HG03575 (cell line): ENCODE results near the gene FKBP1C.
"Not testable (repeated sequence)": the region's sequence is repeated elsewhere in the genome, so short reads cannot be mapped to it uniquely, and the experiment has no call there.

ENCODE experiments used
- ATAC-seq: cut with Tn5 transposase; IDR thresholded peaks from one replicate; pipeline ENCODE4 v1.9.1; 2021; ENCODE audit not compliant: unreplicated experiment, insufficient number of reproducible peaks, low FRiP score; ENCODE audit errors: extremely low read depth

The FKBP1C gene

DNA sequence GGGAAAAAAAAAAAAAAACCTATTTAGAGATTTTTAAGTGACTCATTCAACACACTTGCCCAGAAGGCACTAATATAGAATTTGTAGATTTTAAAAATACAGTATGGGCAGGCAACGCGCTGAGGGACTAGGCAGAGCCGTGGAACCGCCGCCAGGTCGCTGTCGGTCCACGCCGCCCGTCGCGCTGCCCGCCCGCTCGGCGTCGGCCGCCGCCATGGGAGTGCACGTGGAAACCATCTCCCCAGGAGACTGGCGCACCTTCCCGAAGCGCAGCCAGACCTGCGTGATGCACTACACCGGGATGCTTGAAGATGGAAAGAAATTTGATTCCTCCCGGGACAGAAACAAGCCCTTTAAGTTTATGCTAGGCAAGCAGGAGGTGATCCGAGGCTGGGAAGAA is at the start of gene FKBP1C:
FKBP1C (plus strand) TSS at position 127 of the 400 bp plus-strand sequence.
- ATAC-seq = not testable (repeated sequence)

DNA sequence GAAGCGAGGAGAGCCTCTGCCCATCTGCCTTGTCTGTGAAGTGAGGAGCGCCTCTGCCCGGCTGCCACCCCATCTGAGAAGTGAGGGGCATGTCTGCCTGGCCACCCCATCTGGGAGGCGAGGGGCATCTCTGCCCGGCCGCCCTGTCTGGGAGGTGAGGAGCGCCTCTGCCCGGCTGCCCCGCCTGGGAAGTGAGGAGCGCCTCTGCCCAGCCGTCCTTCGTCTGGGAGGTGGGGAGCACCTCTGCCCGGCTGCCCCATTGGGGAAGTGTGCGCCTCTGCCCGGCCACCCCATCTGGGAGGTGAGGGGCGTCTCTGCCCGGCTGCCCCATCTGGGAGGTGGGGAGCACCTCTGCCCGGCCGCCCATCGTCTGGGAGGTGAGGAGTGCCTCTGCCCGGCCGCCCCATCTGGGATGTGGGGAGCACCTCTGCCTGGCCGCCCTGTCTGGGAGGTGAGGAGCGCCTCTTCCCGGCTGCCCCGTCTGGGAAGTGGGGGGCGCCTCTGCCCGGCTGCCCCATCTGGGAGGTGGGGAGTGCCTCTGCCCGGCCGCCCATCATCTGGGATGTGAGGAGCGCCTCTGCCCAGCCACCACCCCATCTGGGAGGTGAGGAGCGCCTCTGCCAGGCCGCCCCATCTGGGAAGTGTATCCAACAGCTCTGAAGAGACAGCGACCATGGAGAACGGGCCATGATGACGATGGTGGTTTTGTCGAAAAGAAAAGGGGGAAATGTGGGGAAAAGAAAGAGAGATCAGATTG is 47.0 kb upstream of the FKBP1C start:
- not testable (repeated sequence) for ATAC-seq

DNA sequence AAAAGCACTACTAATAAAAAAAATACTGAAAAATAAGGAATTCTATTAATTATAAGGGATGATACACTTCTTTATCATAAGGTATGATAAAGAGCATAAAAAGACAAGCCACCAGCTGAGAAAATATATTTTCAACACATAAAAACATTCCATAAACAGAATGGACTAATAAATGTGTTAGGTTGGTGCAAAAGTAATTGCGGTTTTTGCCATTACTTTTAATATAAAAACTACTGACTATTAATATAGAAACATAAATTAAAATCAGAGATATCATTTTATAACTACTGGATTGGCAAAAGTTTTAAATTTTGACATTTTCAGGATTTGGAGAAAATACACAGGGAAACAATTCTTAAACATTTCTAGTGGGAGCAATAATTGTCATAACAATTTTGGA is 37.1 kb upstream of the FKBP1C start:
- ATAC-seq = no peak

DNA sequence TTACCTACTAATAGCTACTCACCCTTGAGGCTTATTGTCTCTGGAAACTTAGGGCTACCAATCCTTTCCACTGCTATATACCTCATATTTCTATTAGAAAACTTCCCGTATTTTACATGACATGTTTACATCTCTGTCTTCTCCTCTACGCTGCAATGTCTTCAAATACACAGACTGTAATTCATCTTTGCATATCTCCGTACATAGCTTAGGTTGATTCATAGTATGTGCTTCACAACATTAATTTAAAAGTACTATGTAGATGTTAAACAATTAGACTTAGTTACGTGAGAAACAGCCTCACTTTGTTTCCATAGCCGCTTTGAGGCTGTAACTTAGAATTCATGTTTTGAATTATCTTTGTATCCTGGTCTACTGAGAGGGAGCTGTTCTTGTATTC is 35.1 kb upstream of the FKBP1C start:
- no peak for ATAC-seq

DNA sequence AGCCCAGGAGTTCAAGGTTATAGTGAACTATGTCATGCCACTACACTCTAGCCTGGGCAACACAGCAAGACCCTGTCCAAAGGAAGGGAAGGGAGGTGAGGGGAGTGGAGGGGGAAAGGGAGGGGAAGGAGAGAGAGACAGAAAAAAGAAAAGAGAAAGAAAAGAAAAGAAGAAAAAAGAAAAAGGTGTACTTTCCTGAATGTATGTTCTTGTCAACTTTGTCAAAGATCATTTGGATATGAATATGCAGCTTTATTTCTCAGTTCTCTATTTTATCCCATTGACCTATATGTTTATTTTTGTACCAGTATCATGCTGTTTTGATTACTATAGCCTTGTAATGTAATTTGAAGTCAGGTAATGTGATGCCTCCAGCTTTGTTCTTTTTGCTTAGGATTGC is 30.9 kb upstream of the FKBP1C start:
- no peak for ATAC-seq

DNA sequence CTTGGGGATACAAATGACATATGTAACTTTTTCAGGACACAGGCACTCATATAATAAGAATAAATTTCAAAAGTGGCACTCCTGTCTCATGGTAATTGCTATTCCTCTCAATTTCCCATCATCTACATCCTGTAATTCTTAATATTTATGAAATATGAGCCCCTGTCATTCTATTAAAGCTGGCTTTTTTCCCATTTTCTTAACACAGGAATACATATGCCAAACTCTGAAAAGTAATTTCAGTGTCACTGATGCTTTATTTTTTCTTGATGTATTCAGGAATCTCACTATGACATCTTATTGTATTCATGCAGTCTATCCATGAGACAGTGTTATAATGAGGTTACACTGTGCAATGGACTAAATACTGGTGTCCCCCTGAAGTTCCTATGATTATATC is 24.3 kb upstream of the FKBP1C start:
- no peak for ATAC-seq

DNA sequence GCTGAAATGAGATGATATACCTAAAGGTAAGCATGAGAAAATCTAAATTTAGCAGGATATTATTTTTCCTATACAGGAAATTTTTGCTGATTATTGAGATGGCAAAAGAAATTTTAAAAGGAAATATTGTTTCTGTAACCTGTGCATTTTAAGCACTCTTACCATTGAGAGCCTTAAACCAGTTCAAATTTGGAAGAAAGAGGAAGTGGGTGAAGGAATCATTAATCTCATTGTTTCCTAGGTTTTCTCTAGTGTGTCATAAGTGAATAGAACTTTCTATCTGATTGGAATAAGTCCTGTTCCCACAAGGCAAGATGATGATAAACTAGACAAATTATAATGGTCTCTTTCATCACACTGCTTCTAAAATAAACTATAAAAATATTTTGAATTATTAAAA is 22.4 kb upstream of the FKBP1C start:
- ATAC-seq = no peak

DNA sequence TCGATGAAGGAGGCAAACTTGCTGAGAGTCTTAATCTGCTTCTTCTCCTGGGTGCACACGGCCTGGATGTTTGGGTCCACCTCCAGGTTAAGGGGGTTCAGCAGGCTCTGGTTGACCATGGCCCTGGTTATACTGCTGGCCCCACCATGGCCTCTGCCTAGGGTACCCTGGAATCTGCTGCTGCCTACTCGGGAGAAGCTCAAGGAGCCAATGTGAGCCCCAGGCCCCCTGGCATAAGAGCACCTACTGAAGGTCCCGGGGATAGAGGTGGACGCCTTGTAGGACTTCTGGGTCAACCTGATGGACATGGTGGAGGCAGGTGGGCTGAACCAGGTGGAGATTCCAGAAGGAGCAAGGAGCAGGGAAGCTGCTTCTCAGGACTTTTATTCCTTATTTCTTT is 17.9 kb upstream of the FKBP1C start:
- ATAC-seq = no peak

DNA sequence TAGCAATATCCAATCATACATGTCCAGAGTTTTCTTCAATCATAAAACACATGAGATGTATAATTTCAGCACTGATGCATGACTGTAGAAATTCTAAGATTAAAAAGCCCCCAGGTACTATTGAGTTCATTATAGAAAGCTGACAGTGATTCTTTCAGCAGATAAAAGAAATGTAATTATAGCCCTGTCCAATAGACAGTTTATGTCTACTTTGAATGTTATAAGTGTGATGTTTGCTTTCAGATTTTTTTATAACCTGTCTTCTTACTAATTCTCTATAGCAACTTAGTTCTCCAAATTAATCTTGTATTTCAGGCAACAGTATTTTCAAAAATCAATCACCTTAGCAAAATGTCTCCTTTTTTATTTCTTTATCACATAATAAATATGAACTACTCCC is 13.5 kb upstream of the FKBP1C start:
- no peak for ATAC-seq

DNA sequence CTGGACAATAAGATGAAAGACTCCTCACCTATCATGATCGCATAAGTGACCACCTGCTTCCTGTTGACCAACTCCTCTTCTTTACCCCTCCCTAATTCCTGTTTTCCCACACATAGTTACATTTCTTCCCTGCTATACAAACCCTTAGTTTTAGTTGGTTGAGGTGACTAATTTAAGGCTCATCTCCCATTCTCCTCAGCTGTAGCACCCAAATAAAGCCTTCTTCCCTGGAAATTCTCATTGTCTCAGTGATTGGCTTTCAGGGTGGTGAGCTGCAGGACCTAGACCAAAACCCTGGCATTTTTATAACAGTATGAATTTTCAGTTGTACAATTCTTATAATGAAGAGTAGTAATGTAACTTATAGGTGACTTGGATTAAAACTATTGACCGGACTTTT is 2.1 kb downstream of the FKBP1C start:
- no peak for ATAC-seq

DNA sequence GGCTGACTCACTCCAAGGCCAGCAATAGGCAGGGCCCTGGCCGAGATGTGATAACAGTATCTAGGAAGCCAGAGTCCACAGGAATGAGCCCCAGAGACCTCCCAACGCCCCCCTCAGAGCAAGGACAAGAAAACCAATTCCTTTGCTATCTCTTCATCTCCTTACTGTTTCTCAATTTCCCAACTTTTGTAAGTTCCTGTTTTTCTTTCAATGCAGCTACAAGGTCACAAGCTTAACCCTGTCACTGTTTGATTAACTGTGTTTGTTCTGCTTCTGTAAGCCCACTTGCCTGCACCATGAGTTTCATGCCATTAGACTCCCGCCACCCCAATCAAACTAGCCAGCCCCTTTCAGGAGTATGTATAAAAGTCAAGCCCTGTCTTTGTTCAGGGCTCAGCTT is 3.5 kb downstream of the FKBP1C start:
- no peak for ATAC-seq

DNA sequence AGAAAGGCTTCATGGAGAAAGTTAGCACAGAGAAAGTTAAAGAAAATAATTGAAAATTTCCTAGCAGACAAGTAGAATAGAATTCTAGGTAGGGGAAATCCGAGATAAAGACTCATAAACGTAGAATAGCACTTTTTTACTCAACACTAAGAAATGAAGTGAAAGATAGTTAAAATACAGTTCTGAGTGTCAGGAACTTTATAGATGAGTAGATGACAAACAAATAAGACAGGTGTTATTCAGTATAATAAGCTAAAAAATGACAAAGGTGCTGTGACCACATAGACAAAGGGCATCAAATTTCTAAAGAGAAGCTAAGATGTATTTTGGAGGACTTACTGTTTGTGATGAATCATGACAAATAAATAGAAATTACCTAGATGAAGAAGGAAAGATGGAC is 12.9 kb downstream of the FKBP1C start:
- no peak for ATAC-seq

DNA sequence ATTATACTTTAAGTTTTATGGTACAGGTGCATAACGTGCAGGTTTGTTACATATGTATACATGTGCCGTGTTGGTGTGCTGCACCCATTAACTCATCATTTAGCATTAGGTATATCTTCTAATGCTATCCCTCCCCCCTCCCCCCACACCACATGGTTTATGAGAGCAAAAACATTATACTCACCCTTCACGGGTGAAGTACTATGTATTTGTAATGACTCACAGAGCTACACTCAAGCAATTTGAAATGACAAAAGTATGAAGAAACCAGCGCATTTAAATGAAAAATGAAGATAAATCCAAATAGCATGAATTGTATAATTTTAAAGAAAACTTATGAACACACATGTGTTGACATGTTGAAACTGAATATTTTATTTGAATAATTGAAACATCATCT is 14.7 kb downstream of the FKBP1C start:
- not testable (repeated sequence) for ATAC-seq

DNA sequence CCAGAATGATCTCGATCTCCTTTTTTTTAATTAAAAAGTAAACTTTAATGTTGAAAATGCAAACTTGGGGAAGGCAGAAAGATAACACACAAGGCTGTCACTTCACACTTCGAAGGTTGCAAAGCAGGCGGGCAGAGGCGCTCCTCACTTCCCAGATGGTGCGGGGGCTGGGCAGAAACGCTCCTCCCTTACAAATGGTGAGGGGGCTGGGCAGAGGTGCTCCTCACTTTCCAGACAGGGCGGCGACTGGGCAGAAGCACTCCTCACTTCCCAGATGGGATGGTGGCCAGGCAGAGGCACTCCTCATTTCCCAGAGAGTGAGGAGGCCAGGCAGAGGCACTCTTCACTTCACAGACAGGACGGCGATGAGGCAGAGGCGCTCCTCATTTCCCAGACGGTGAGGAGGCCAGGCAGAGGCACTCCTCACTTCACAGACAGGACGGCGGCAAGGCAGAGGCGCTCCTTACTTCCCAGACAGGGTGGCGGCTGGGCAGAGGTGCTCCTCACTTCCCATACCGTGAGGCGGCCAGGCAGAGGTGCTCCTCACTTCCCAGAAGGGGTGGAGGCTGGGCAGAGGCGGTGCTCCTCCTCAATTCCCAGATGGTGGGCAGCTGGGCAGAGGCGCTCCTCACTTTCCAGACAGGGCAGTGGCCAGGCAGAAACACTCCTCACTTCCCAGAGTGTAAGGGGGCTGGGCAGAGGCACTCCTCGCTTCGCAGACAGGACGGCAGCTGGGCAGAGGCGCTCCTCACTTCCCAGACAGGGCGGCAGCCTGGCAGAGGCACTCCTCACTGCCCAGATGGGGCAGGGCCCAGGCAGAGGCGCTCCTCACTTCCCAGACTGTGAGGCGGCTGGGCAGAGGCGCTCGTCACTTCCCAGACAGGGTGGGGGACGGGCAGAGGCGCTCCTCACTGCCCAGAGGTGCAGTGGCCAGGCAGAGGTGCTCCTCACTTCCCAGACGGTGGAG is 16.9 kb downstream of the FKBP1C start:
- not testable (repeated sequence) for ATAC-seq

DNA sequence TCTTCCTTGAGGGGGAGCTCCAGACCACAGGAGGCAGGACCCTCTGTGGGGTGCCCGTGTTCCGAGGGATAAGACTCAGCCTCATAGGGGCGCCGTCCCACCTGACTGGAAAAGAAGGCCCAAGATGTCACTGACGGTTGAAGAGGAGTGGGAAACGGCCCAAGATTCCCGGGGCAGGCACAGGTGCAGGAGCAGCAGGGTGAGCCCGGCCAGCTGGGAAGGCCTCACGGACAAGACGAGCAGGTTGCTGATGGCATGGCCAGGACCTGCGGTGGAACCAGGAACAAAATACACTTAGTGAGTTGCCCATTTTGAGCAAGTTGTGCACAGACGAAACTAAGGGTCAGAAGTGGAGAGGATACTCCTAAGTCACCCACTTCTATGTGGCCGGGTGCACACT is 18.8 kb downstream of the FKBP1C start:
- not testable (repeated sequence) for ATAC-seq

DNA sequence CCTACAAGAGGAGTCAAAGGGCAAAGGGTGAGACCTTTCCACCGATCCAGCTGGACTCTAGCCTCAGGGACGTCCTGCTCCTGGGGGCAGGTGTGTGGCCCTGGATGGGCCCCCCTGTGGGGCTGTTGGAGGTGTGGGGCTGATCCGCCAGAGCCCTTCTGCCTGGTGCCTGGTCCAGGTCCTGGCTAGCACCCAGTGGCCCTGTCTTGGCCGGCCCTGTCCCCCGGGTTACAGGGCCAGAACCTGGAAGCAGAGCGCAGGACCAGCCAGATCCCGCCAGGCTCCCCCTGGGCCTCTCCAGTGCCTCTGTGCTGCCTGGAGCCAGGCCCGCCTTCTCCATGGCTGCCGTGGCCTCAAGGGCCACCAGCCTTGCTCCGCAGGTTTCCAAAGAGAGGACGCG is 19.2 kb downstream of the FKBP1C start:
- ATAC-seq = not testable (repeated sequence)

DNA sequence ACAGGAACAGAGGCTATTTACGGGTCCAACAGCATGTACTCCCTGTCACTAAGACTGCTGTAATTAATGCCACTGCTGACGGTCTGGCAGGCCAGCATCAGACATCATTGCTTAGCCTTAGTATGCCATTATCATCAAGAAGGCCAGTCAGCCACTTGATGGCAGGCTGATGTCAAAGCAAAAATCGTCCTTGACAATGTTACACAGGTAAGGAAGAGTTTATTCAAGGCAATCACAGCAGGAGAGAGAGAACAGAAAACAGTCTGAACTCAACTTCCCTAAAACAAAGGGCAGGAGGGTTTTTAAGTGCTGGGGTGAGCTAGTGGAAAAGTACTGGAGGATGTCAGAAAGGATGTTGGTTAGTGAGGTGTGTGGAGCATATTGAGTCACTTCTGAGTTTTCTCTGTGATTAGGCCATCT is 25.1 kb downstream of the FKBP1C start:
- no peak for ATAC-seq

DNA sequence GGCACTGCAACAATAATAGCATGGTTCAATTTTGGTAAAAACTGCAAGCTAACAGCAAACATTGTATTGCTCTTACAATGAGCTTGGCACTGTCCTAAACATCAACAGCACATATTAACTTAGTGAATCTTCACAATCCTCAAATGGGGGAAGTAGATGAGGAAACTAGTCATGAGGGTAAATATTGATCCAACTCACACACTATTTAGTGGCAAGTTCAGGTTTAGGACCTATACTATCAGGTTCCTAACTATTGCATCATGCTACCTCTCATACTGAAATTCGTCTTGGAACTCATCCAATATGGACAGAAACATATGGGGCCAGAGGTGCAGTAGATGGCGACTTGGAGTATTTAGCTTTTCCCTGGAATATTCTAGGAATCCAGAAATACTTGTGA is 34.2 kb downstream of the FKBP1C start:
- no peak for ATAC-seq

DNA sequence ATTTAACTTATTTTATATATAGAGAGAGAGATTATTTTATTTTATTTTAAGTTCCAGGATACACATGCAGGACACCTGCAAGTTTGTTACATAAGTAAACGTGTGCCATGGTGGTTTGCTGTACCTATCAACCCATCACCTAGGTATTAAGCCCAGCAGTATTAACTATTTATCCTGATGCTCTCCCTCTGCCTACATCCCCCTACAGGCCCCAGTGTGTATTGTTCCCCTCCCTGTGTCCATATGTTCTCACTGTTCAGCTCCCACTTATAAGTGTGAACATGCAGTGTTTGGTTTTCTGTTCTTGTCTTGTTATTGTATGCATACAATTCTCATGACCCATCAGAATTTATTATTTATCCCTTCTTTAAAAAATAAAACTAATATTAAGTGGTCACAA is 34.6 kb downstream of the FKBP1C start:
- no peak for ATAC-seq

DNA sequence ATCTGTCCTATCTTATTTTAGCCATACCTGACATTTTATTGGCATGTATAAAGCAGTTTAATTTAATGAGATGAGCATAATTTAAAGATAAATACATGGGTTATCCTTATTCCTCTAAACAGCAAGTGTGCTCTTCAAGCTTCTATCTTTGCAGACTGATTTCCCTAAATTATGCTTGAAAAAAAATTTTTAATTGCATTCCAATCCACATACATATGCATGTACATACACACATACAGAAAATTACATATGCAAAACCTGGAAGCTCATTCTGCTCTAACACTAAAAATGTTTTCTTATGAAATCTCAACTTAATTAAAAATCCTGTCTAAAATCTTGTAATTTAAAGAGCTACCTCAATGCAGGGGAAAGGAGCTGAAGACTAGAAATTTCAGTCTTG is 35.3 kb downstream of the FKBP1C start:
- no peak for ATAC-seq
